TTC549 (cell line): Measurements from ENCODE around the gene NPIPB13.
"Not testable (repeated sequence)": the region's sequence is repeated elsewhere in the genome, so short reads cannot be mapped to it uniquely, and the experiment has no call there.

Source experiments
- FAIRE-seq: peaks from 2 replicates; lab custom pipeline; 2012; peaks lifted over from hg19 to GRCh38; lab: Jason Lieb, UNC

The NPIPB13 gene

GRCh38 chr16:30248379-30248778 is at the start of gene NPIPB13:
TSS of gene NPIPB13 (minus strand) at chr16:30248479. CDS start at chr16:30245573, 2,906 bp downstream.
- not testable (repeated sequence) for FAIRE-seq

GRCh38 chr16:30282357-30282756 is 34.1 kb upstream of the NPIPB13 start:
- FAIRE-seq, result not testable (repeated sequence)

- not testable (repeated sequence) for FAIRE-seq
These were observed 30.2 kb upstream of the NPIPB13 start for GRCh38 chr16:30278523-30278922.

GRCh38 chr16:30217082-30217481 is 31.2 kb downstream of the NPIPB13 start:
- FAIRE-seq, result not testable (repeated sequence)

- FAIRE-seq, result not testable (repeated sequence)
These were observed 36.9 kb downstream of the NPIPB13 start for GRCh38 chr16:30211414-30211813.

- not testable (repeated sequence) for FAIRE-seq
These were observed 39.2 kb downstream of the NPIPB13 start for GRCh38 chr16:30209032-30209431.

GRCh38 chr16:30207063-30207704 is 41.1 kb downstream of the NPIPB13 start:
- FAIRE-seq, result not testable (repeated sequence)

- FAIRE-seq, result not testable (repeated sequence)
These were observed 42.0 kb downstream of the NPIPB13 start for GRCh38 chr16:30206252-30206651.

GRCh38 chr16:30205541-30206236 is 42.6 kb downstream of the NPIPB13 start:
- FAIRE-seq, result not testable (repeated sequence)

GRCh38 chr16:30199608-30200343 is 48.5 kb downstream of the NPIPB13 start:
- FAIRE-seq, result not testable (repeated sequence)

- not testable (repeated sequence) for FAIRE-seq
These were observed 49.2 kb downstream of the NPIPB13 start, which contains the start of gene SULT1A3 for GRCh38 chr16:30199049-30199448. TSS of gene SULT1A3 (plus strand) at chr16:30199255. CDS start at chr16:30200729, 1,474 bp downstream.
